GM21619 (cell line): Measurements from ENCODE around the gene EIF2B2.

ENCODE experiments used
- ATAC-seq: cut with Tn5 transposase; IDR thresholded peaks from one replicate; pipeline ENCODE4 v1.9.1; 2021; ENCODE audit not compliant: unreplicated experiment

Gene EIF2B2

DNA sequence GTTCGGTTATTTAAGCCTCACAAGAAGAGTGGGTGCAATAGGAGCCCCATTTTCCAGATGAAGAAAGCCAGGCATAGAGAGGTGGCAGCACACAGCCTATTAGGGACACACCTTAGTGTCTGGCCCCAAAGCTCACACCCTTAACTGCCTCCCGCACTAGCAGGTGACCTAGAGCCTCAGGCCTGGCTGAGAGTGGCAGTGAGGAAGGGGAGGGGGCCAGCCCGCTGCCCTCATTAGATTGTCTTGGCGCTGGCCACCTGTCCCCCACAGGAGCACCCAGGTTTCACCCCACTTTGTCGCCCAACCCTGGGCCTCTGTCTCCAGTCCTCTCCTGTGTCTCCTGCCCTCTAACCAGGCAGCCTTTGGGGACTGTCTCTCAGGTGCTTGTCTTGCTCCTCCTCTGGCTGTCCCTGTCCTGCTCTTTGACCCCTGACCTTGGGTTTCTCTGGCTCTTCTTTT, 28.8 kb upstream of the EIF2B2 start:
- ATAC-seq = no peak

DNA sequence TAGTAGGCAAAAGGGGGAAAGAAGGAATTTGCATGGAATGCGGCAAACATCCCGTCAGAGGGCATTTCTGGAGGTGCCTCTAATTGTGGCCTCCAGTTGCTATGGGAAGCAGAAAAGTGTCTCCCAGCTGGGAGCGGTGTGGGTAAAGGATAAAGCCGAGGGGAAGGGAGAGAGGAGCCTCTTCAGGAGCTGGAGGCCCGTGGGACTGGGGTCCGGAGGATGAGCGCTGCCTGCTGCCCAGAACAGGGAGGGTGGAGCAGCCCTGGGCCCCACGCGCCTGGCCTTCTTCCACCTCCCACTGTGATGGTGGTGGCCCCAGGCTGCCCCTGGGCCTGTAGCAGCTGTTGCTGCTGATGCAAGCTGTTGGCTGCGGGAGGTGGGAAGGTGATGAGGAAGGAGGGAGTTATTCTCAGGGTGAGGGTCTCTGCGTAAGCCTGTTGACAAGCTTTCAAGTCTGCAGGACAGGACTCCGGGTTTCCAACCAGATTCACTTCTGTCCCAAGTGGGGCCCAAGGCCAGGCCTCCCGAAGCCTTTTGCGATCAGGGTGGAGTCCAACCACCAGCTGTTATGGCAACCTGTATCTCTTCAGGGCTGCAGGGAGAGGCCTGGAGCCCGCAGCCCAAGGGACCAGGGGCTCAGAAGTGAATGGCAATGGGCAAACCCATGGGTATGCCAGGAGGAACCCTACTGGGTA, 28.2 kb upstream of the EIF2B2 start:
- ATAC-seq = no peak

DNA sequence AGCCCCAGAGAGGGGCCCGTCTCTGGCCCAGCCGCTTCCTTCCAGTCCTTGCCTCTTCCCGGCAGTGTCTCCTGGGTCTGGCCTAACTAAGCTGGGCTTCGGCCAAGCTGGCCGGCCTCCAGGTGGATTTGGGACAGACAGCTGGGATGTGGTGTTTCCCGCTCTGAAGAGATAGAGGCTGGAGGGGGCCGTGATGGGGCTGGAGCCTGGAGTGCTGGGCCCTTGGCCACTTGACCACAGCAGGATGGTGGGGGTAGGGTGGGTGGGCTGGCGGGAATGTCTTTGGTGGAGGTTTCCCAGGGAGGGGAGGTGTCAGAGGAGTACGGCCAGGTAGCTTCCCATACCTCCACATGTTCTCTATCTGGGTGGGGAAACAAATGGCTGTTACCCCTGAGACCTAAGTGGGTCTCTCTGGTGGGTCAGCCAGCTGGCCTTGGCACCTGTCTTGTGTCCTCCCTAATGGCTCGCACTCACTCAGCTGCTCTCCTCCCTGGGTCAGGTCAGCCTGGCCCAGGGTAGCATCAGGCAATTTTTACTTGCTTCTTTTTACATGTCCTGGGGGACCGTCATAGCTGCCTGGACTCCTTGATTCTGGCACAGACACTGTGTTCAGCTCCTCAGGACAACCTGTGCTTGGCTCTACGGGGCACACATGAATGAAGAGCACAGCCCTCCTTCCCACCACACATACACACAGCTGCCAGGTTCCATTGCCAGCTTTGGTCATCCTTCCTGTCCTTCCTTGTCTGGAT, 27.5 kb upstream of the EIF2B2 start:
- ATAC-seq = no peak

DNA sequence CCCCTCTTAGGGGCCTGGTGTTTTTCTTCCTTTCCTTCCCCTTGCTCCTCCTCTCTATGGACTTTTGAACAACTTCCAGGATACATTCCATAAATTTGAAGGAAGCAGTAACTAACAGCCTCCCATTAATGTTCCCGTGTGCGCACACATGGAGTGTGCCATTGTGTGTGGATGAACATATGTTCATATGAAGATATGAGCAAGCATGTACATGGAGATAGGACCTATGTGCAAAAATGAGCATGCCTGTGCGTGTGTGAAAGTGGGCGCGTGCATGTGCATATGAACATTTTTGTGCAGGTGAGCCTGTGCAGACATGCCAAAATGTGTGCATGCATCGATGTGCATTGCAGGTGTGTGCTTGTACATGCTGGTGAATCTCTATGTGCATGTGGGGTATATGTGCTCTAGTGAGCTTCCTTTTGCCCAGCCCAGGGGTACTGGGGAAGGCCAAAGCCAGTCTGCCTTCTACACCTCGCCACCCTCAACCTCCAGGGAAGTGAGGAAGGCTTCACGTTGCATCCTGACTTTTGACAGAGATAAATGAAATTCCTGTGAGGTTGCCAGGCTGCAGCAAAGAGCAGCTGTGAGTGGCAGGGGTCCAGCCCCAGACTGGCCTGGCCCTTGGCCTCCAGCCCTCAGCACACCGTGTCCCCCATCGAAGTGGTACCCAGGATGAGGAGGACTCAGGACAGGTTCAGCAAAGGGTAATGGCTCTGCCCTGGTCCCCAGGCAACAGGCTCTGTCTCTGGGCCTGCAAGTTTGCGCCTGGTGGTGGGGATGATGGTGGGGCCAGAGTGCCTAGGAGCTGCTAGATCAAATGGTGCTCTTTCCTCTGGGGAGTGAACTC, 26.2 kb upstream of the EIF2B2 start:
- ATAC-seq = no peak

DNA sequence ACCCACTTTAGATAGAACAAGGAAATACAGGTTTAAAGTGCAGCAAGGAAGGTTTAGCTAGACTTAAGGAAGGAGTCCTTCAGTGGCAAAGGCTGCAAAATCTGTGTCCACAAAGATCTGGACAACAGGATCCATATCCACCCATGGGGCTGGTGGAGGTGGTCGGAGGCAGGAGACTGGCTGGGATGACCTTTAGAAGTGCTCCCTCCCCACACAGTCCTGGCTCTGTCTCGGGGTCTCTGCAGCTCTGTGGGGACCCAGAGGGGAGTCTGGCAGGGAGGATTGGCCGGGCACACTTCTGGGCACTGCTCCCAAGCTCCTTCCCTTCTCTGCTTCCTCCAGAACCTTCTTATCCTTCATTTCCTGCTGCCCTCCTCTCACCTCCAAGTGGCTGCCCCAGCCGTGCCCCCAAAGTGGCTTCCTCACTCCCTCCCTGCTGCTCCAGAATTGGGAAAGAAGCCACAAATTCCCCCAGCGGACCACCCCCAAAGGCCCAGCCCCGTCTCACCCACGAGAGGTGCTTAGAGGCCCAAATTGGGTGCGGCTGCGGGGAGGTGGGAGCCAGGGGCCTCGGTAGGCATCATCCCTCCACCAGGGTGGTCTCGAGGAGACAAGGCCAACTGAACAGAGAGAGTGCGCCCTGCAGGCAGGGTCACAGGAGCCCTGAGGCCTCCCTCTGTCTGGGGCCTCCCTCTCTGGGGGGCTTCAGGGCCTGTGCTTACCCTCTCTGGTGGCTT, 25.4 kb upstream of the EIF2B2 start:
- no peak for ATAC-seq

DNA sequence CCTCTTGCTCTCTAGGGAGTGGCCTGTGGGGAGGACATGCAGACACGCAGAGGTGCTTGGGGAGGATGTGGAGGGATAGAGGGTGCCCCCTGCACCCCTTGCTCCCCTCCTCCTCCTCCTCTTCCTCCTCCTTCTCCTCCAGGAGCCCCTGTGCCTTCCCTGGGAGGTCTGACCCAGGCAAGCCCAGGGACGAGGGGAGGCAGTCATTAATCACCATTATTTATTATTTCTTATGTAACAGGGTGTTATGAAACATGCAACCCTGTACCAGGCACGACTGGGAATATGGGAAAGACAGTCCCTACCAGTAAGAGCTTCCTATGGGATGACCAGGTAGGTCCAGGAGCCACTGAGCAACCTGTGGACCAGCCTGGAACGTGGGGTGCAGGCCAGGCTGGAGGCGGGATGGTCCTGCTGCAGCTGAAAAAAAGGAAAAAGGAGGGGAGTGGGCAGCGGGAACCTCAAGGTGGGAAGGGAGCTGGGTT, 24.8 kb upstream of the EIF2B2 start:
- ATAC-seq = no peak

DNA sequence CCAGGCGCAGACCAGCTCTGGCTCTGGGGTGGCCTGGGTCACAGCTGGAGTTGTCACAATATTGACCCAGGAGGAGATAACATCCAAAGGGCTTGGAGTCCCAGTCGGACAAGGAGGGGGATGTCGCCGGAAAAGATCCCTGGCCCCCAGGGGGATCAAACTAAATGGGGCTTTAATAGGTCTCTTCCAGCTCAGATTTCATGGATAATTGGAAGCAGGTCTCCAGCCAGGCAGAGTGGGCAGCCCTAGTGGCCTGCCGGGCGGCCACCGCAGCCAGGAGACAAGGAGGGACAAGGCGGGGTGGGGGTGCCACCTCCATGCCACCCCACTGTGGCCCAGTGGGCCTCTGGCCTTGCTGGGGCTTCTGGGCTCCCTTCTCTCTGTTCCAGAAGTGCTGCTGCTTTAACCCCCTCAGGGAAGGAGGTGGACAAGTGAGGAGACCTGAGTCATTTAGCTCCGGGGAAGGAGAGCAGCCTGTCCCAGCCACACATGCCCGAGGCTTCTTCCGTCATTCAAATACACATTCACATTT, 24.2 kb upstream of the EIF2B2 start:
- no peak for ATAC-seq

DNA sequence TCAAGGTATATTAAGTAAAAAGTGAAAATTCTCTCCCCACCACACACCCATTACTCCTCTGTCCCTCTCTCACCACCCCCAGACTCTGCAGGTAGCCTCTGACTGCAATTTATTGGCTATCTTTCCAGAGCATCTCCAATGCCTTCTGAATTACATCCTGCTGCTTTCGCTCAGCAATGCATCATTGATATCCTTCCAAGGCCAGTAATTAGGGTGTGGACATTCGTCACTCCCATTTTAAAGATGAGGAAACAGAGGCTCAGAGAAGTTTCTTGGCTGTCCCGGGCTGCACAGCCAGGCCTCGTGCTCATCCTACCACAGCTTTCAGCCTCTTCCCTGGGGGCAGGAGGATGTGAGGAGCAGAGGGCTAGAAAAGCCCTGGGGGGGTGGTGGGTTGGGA, 23.7 kb upstream of the EIF2B2 start:
- ATAC-seq = no peak

DNA sequence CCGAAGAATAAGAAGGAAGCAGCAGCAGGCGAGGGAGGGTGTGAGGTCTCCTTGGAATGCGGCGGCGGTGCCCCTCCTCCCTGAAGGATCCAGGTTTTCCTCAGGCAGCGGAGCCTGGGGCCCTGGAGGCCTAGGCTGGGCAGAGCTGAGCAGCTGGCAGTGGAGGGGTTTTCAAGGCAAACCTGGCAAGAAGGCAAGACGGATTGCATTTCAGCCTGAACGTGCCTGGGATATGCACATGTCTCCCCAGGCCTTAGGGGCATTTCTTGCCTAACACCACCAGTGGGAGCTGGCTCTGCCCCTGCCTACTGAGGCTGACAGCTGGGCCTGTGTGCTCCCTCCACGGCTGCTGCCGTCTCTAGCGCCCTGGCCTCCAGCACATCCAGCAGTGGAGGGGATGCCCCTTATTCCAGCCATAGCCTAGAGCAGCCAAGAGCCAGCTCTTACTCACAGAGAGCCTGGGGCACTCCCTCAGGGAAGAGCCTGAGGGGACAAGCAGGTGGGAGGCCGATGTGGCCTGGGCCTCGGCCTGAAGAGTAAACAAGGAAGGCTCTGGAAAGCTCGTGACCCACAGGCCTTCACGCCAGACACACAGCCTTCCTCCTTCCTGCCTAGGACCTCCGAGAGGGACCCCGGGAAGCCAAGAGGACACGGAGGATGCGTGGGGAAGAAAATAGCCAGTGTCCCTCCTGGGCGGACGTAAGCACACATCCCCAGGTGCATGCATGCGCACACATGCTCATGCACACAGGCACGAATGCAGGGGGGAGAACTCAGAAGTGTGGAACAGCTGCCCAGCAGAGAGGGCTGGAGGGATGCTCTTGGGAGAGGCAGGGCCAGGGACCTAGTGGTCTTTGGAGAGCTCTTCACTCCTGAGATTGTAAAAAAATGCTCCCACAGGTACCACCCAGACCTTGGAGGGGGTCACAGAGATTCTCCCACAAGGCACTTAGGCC, 23.0 kb upstream of the EIF2B2 start:
- no peak for ATAC-seq

DNA sequence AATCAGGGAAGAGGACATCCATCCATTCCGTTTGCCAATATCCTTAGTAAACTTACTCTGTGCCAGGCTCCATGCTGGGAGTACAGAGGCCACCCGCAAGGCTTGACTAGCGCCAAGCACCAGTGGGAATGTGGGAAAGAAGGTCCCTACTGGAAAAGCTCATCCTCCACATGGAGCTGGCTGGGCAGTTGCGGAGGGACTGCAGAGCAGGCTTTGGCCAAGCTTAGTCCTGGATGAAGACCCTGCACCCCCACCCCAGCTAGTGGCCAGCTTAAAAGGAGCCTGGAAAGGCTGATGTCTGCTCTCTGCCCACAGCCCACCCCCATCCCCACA, 22.4 kb upstream of the EIF2B2 start:
- no peak for ATAC-seq

DNA sequence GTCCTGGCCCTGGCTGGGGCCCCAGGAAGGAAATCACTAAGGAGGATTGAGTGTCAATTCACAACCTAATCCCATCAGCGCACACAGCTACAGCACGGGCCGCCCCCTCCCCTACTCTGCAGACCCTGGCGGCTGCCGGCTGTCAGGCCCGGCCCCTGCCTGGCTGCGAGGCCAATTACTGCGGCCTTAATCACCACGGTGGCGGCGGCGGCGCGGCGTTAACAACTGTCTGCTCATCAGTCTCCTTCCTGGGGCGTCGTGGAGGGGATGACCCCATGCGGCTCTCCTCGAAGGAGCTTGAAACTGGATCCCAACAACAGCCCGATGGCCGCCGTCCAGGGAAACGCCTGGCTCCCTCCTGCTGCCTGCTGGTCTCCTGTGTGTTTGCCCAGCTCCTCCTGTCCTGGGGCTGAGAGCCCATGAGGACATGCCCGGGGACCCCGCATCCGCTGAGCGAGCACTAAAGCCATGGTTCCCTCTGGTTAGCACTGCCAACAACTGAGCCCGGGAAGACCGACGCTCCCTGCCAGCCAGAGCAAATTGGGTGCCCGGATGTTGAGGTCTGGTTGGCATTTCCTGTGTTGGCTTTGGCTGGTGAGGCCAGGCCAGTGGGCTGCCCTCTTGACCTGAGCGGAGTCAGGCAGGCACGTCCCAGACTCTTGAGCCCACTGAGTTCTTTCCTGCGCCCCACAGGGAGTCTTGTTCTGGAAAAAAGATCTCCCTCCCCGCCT, 21.8 kb upstream of the EIF2B2 start:
- no peak for ATAC-seq

DNA sequence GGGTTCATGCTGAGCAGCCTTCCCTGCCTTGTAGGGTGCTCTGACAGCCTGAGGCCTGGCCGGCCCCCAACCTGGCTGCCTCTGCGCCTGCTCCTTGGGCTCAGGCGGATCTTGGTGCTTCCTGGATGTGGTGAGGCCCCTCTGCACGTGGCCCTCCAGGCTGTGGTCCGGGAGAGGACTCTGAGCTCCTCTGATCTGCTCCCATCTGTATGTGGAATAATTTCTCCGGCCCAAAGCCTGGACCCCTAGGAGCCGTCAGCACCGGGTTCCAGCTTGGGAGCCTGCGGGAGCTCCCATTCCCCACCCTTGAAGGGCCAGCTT, 21.3 kb upstream of the EIF2B2 start:
- ATAC-seq = no peak

DNA sequence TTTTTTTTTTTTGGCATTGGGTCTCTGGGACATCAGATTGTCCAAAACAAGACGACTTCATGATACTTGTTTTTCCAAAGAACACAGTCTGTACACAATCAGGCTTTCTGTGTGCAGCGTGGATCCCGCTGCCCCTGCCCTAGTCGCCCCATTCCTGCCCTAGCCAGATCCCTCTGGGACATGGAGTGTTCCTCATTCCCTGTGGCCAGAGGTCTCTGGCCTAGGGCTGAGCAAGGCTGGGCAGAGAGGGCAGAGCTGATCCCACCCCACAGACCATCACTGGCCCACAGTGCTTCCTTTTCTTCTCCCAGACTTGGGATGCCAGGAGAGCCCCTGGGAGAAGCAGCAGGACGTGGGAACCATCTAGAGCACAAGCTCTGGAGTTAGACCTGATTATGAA, 20.9 kb upstream of the EIF2B2 start:
- ATAC-seq = no peak

DNA sequence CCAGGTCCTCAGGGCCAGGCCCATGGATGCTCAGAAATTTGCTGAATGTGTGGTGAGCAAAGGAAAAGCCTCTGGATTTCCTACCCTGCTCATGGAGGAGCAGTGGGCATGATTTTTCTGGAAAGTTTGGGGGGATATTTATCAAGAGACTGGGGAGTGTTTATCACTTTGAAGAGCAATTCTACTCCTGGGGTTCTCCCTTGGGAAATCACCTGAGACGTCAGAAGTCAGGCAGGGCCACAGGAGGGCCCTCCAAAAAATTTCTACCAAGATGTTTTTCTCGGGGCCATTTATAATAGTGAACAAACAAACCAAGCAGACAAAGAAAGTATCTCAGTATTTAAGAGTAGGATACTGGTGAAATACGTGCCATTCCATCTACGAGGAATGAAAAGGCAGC, 20.1 kb upstream of the EIF2B2 start:
- ATAC-seq = no peak

DNA sequence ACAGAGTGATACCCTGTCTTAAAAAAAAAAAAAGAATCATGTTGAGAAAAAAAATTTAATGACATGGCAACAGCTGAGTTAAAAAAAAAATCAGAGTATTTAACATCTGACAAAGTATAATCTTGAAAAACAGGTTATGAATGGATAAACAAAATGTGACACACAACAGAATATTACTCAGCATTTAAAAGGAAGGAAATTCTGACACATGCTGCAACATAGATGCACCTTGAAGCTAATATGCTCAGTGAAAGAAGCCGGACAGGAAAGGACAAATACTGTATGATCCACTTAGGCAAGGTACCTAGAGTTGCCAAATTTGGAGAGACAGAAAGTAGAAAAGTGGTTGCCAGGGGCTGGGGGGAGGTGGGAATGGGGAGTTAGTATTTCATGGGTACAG, 19.4 kb upstream of the EIF2B2 start:
- no peak for ATAC-seq

DNA sequence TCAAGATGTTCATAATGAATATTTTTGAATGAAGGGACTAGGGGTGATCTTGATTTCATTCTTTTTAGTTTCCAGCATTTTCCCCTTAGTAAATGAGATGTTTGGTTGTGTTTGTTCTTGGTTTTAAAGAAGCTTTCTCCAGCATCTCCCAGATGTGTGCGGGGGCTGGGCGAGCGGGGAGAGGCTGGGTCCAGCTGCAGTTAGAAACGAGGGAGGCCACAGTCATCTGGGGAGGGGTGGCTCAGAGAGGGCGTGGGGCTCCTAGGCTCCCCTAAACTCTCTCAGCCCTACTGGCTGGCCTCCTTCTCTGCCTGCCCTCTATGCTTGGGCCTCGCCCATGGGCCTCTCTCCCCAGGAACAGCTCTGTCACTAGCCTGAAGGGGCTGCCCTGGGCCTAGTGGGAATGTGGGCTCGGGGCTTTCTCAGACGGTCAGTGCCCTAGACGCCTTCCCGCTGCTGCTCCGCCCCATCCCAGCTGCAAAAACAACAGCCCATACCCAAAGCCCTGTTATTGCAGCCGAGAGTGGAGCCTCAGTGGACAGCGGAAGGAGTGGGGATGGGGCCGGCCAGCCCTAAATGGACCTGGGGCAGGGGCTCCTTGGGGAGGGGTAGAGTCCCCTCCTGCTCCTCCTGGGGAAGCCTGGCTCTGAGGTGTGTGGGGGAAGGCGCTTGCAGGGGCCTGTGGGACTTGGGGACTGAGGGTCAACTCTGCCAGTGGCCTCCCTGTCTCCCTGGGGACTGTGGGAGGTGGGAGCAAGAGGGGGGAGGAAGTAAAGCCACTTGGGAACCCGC, 18.3 kb upstream of the EIF2B2 start:
- no peak for ATAC-seq

DNA sequence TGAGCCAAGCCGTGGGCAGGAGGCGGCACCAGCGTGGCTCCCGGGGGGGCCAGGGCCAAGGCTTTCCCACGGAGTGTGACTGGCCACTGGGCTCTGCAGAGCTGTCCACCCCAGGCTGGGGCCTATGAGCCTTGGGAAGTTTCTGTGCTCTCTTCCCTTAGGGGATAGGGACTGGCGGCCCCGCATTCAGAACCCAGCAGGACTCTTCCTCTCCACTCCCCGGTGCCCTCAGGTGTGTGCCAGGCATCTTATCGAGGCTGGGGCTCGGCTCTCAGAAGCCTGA, 17.8 kb upstream of the EIF2B2 start:
- ATAC-seq = no peak

DNA sequence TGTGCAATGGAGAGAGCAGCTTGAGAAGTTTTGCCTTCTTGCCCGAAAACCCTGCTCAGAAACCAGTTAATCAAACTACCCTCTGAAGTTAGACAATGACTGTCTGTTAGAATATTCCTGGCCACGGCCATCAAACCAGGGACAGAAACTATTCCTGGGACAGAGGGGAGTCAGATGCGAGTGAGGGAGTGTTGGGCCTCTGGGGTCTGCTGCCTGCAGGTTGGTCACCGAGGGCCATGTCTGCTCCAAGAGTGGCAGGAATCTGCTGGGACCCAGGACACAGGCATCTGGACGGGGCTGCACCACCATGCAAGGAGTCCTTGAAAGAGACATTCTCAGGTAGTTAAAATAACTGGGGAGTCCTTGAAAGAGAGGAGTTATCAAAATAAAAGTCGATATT, 16.9 kb upstream of the EIF2B2 start:
- no peak for ATAC-seq

DNA sequence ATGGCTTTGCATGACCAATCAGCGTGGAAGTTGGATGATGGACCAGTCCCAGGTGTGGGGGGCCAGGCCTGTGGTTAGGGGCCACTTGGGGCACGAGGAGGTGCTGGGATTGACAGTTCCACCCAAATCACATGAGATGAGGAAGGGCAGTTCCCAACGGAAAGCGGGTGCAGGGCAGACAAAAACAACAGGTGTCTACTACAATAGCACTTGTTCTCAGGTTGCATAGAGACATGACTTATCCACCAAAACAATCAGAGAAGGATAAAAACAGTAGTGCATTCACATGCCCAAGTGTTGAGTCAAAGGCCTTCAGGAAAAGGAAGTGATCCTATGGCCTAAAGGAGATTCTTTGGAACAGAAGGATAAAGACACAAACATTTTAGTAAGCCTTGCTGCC, 14.6 kb upstream of the EIF2B2 start:
- ATAC-seq = no peak
